ENCODE results near the gene PEX3.
A peak's percentile ranks its signal among the peaks of the same experiment; 100 is the strongest.
"Not testable (repeated sequence)": the region's sequence is repeated elsewhere in the genome, so short reads cannot be mapped to it uniquely, and the experiment has no call there.

The PEX3 gene

GRCh38 chr6:143419526-143419925 is 31.1 kb upstream of the PEX3 start:
- Histone ChIP-seq H3K9me3 (ENCODE audit: control insufficient read depth, low read depth, low read length) (no peaks in the 10 kb centered on the region), H3K27ac (ENCODE audit: low read length) (no peak overlapping the region), H3K4me3 (ENCODE audit: low read length) (no peak overlapping the region)

GRCh38 chr6:143426026-143426425 is 24.6 kb upstream of the PEX3 start:
- no peaks in the 10 kb centered on the region for H3K9me3 ChIP-seq (ENCODE audit: control insufficient read depth, low read depth, low read length)
- no peaks in the 10 kb centered on the region for H3K27me3 ChIP-seq (ENCODE audit: control insufficient read depth, insufficient read depth, low read length)
- H3K4me1 ChIP-seq (ENCODE audit: control insufficient read depth, low read depth, low read length): no peaks in the 10 kb centered on the region
- no peak overlapping the region for H3K4me3 ChIP-seq (ENCODE audit: low read length)
- H3K9ac ChIP-seq (ENCODE audit: low read length): no peak overlapping the region
- H3K36me3 ChIP-seq (ENCODE audit: control insufficient read depth, low read depth, low read length): no peaks in the 10 kb centered on the region
- H3K27ac ChIP-seq (ENCODE audit: low read length): no peak overlapping the region

More at GRCh38 chr6:143419526-143419925, 31.1 kb upstream of the PEX3 start:
- Histone ChIP-seq H3K4me1 (ENCODE audit: control insufficient read depth, low read depth, low read length) (no peaks in the 10 kb centered on the region), H3K9ac (ENCODE audit: low read length) (no peak overlapping the region), H3K36me3 (ENCODE audit: control insufficient read depth, low read depth, low read length) (no peaks in the 10 kb centered on the region), H3K27me3 (ENCODE audit: control insufficient read depth, insufficient read depth, low read length) (no peaks in the 10 kb centered on the region)

GRCh38 chr6:143427109-143427817 is 23.3 kb upstream of the PEX3 start:
- H3K36me3 ChIP-seq (ENCODE audit: control insufficient read depth, low read depth, low read length): peaks cover 4% of the 10 kb centered on the region
- no peak overlapping the region for H3K27ac ChIP-seq (ENCODE audit: low read length)
- no peaks in the 10 kb centered on the region for H3K9me3 ChIP-seq (ENCODE audit: control insufficient read depth, low read depth, low read length)
- no peak overlapping the region for H3K9ac ChIP-seq (ENCODE audit: low read length)
- no peaks in the 10 kb centered on the region for H3K4me1 ChIP-seq (ENCODE audit: control insufficient read depth, low read depth, low read length)
- no peak overlapping the region for H3K4me3 ChIP-seq (ENCODE audit: low read length)
- no peaks in the 10 kb centered on the region for H3K27me3 ChIP-seq (ENCODE audit: control insufficient read depth, insufficient read depth, low read length)

- Histone ChIP-seq H3K4me3 (ENCODE audit: low read length) (no peak overlapping the region), H3K9me3 (ENCODE audit: control insufficient read depth, low read depth, low read length) (no peaks in the 10 kb centered on the region), H3K27ac (ENCODE audit: low read length) (no peak overlapping the region), H3K36me3 (ENCODE audit: control insufficient read depth, low read depth, low read length) (peaks cover 15% of the 10 kb centered on the region), H3K27me3 (ENCODE audit: control insufficient read depth, insufficient read depth, low read length) (no peaks in the 10 kb centered on the region), H3K4me1 (ENCODE audit: control insufficient read depth, low read depth, low read length) (no peaks in the 10 kb centered on the region), H3K9ac (ENCODE audit: low read length) (no peak overlapping the region)
Observed at GRCh38 chr6:143429970-143430369, 20.6 kb upstream of the PEX3 start.

- H3K27ac ChIP-seq (ENCODE audit: low read length): no peak overlapping the region
Observed at GRCh38 chr6:143431226-143431625, 19.4 kb upstream of the PEX3 start.

GRCh38 chr6:143432588-143432987 is 18.0 kb upstream of the PEX3 start:
- Histone ChIP-seq H3K9ac (ENCODE audit: low read length) (no peak overlapping the region), H3K4me3 (ENCODE audit: low read length) (no peak overlapping the region), H3K36me3 (ENCODE audit: control insufficient read depth, low read depth, low read length) (peaks cover 23% of the 10 kb centered on the region), H3K4me1 (ENCODE audit: control insufficient read depth, low read depth, low read length) (no peaks in the 10 kb centered on the region), H3K9me3 (ENCODE audit: control insufficient read depth, low read depth, low read length) (no peaks in the 10 kb centered on the region), H3K27me3 (ENCODE audit: control insufficient read depth, insufficient read depth, low read length) (no peaks in the 10 kb centered on the region), H3K27ac (ENCODE audit: low read length) (no peak overlapping the region)

More at GRCh38 chr6:143431226-143431625, 19.4 kb upstream of the PEX3 start:
- Histone ChIP-seq H3K4me3 (ENCODE audit: low read length) (no peak overlapping the region), H3K9ac (ENCODE audit: low read length) (no peak overlapping the region), H3K27me3 (ENCODE audit: control insufficient read depth, insufficient read depth, low read length) (no peaks in the 10 kb centered on the region), H3K4me1 (ENCODE audit: control insufficient read depth, low read depth, low read length) (no peaks in the 10 kb centered on the region), H3K36me3 (ENCODE audit: control insufficient read depth, low read depth, low read length) (peaks cover 16% of the 10 kb centered on the region), H3K9me3 (ENCODE audit: control insufficient read depth, low read depth, low read length) (no peaks in the 10 kb centered on the region)

- Histone ChIP-seq H3K9me3 (ENCODE audit: control insufficient read depth, low read depth, low read length) (no peaks in the 10 kb centered on the region), H3K36me3 (ENCODE audit: control insufficient read depth, low read depth, low read length) (peaks cover 22% of the 10 kb centered on the region), H3K27ac (ENCODE audit: low read length) (no peak overlapping the region), H3K27me3 (ENCODE audit: control insufficient read depth, insufficient read depth, low read length) (no peaks in the 10 kb centered on the region), H3K9ac (ENCODE audit: low read length) (no peak overlapping the region), H3K4me1 (ENCODE audit: control insufficient read depth, low read depth, low read length) (no peaks in the 10 kb centered on the region), H3K4me3 (ENCODE audit: low read length) (no peak overlapping the region)
Observed at GRCh38 chr6:143441010-143441409, 9.6 kb upstream of the PEX3 start.

- H3K4me1 ChIP-seq (ENCODE audit: control insufficient read depth, low read depth, low read length): no peaks in the 10 kb centered on the region
- no peak overlapping the region for H3K4me3 ChIP-seq (ENCODE audit: low read length)
- no peak overlapping the region for H3K27ac ChIP-seq (ENCODE audit: low read length)
- no peaks in the 10 kb centered on the region for H3K27me3 ChIP-seq (ENCODE audit: control insufficient read depth, insufficient read depth, low read length)
- H3K9me3 ChIP-seq (ENCODE audit: control insufficient read depth, low read depth, low read length): no peaks in the 10 kb centered on the region
- H3K36me3 ChIP-seq (ENCODE audit: control insufficient read depth, low read depth, low read length): peaks cover 18% of the 10 kb centered on the region
- no peak overlapping the region for H3K9ac ChIP-seq (ENCODE audit: low read length)
Observed at GRCh38 chr6:143441680-143442545, 8.7 kb upstream of the PEX3 start.

- peaks cover 12% of the 10 kb centered on the region for H3K36me3 ChIP-seq (ENCODE audit: control insufficient read depth, low read depth, low read length)
Observed at GRCh38 chr6:143443096-143443495, 7.5 kb upstream of the PEX3 start.

GRCh38 chr6:143447865-143448264 is 2.7 kb upstream of the PEX3 start:
- not testable (repeated sequence) for H3K27me3 ChIP-seq (ENCODE audit: control insufficient read depth, insufficient read depth, low read length); H3K36me3 ChIP-seq (ENCODE audit: control insufficient read depth, low read depth, low read length); H3K9ac ChIP-seq (ENCODE audit: low read length); H3K27ac ChIP-seq (ENCODE audit: low read length); H3K4me1 ChIP-seq (ENCODE audit: control insufficient read depth, low read depth, low read length); H3K9me3 ChIP-seq (ENCODE audit: control insufficient read depth, low read depth, low read length); H3K4me3 ChIP-seq (ENCODE audit: low read length)

More at GRCh38 chr6:143443096-143443495, 7.5 kb upstream of the PEX3 start:
- Histone ChIP-seq H3K27ac (ENCODE audit: low read length) (no peak overlapping the region), H3K4me1 (ENCODE audit: control insufficient read depth, low read depth, low read length) (no peaks in the 10 kb centered on the region), H3K27me3 (ENCODE audit: control insufficient read depth, insufficient read depth, low read length) (no peaks in the 10 kb centered on the region), H3K9ac (ENCODE audit: low read length) (no peak overlapping the region), H3K9me3 (ENCODE audit: control insufficient read depth, low read depth, low read length) (no peaks in the 10 kb centered on the region), H3K4me3 (ENCODE audit: low read length) (no peak overlapping the region)

- Histone ChIP-seq H3K4me3 (ENCODE audit: low read length) (peak overlapping the region; percentile 91), H3K27me3 (ENCODE audit: control insufficient read depth, insufficient read depth, low read length) (no peaks in the 10 kb centered on the region), H3K4me1 (ENCODE audit: control insufficient read depth, low read depth, low read length) (peaks cover 4% of the 10 kb centered on the region), H3K27ac (ENCODE audit: low read length) (no peak overlapping the region), H3K36me3 (ENCODE audit: control insufficient read depth, low read depth, low read length) (no peaks in the 10 kb centered on the region), H3K9ac (ENCODE audit: low read length) (peak overlapping the region; percentile 90), H3K9me3 (ENCODE audit: control insufficient read depth, low read depth, low read length) (no peaks in the 10 kb centered on the region)
Observed at GRCh38 chr6:143449082-143449713, 1.4 kb upstream of the PEX3 start.

Measured in iPS-18a (cell line).